Measurements from ENCODE around the gene CCDC88B.
"Not testable (repeated sequence)": the region's sequence is repeated elsewhere in the genome, so short reads cannot be mapped to it uniquely, and the experiment has no call there.

Gene CCDC88B

GRCh38 chr11:64321026-64321425 lies 19.0 kb upstream of the CCDC88B start:
- no peak for DNase-seq

- DNase-seq: no peak
Observed at GRCh38 chr11:64321533-64321932, 18.5 kb upstream of the CCDC88B start.

- DNase-seq: no peak
Observed at GRCh38 chr11:64322925-64323260, 17.1 kb upstream of the CCDC88B start.

- DNase-seq: no peak
Observed at GRCh38 chr11:64323373-64323772, 16.6 kb upstream of the CCDC88B start.

- DNase-seq: not testable (repeated sequence)
Observed at GRCh38 chr11:64323984-64324383, 16.0 kb upstream of the CCDC88B start.

- no peak for DNase-seq
Observed at GRCh38 chr11:64324692-64325469, 15.1 kb upstream of the CCDC88B start.

- no peak for DNase-seq
Observed at GRCh38 chr11:64327375-64327774, 12.6 kb upstream of the CCDC88B start.

GRCh38 chr11:64327993-64328392 lies 12.0 kb upstream of the CCDC88B start:
- no peak for DNase-seq

GRCh38 chr11:64330888-64331287 lies 9.1 kb upstream of the CCDC88B start:
- DNase-seq: no peak

GRCh38 chr11:64331569-64332371 lies 8.2 kb upstream of the CCDC88B start:
- DNase-seq: peak; percentile 94 to 96 (median 94)

GRCh38 chr11:64333556-64333955 lies 6.4 kb upstream of the CCDC88B start:
- DNase-seq: no peak

- DNase-seq: peak; percentile 83 to 86 (median 84)
Observed at GRCh38 chr11:64334764-64335735, 5.0 kb upstream of the CCDC88B start.

GRCh38 chr11:64337538-64338249 lies 2.3 kb upstream of the CCDC88B start:
- peak in 1 of 3 donors; percentile 29 for DNase-seq

- peak; percentile 51 to 57 (median 52) for DNase-seq
Observed at GRCh38 chr11:64338716-64339115, 1.3 kb upstream of the CCDC88B start.

GRCh38 chr11:64339286-64339685 lies 718 bp upstream of the CCDC88B start:
- peak in 1 of 3 donors; percentile 22 for DNase-seq

- peak; percentile 38 to 74 (median 55) for DNase-seq
Observed at GRCh38 chr11:64340671-64341335, 799 bp downstream of the CCDC88B start.

GRCh38 chr11:64341429-64341828 lies 1.4 kb downstream of the CCDC88B start:
- no peak for DNase-seq

- peak; percentile 90 to 95 (median 93) for DNase-seq
Observed at GRCh38 chr11:64341851-64342791, 2.1 kb downstream of the CCDC88B start.

- DNase-seq: no peak
Observed at GRCh38 chr11:64342869-64343745, 3.1 kb downstream of the CCDC88B start.

Data from suppressor macrophage treated with lipopolysaccharide for 1 hour (primary cell).